Measurements from ENCODE around the gene DENND1C.
"Not testable (repeated sequence)": the region's sequence is repeated elsewhere in the genome, so short reads cannot be mapped to it uniquely, and the experiment has no call there.

DENND1C gene

GRCh38 chr19:6451583-6452222 is 29.9 kb downstream of the DENND1C start:
- DNase-seq, result no peak

- no peak for DNase-seq
These were observed 31.4 kb downstream of the DENND1C start for GRCh38 chr19:6450166-6450565.

GRCh38 chr19:6448045-6448444 is 33.5 kb downstream of the DENND1C start:
- no peak for DNase-seq

GRCh38 chr19:6446452-6446851 is 35.1 kb downstream of the DENND1C start:
- DNase-seq, result no peak

GRCh38 chr19:6443986-6444385 is 37.6 kb downstream of the DENND1C start:
- DNase-seq, result no peak

- no peak for DNase-seq
These were observed 39.4 kb downstream of the DENND1C start for GRCh38 chr19:6442087-6442688.

GRCh38 chr19:6440905-6441304 is 40.7 kb downstream of the DENND1C start:
- DNase-seq, result no peak

GRCh38 chr19:6439743-6440142 is 41.8 kb downstream of the DENND1C start:
- no peak for DNase-seq

GRCh38 chr19:6433663-6434062 is 47.9 kb downstream of the DENND1C start, which contains the start of gene SLC25A41:
SLC25A41 (minus strand) TSS chr19:6433763; CDS start chr19:6433693, 70 bp downstream.
- DNase-seq, result no peak

- no peak for DNase-seq
These were observed 48.4 kb downstream of the DENND1C start for GRCh38 chr19:6433165-6433564.

GRCh38 chr19:6431891-6432290 is 49.7 kb downstream of the DENND1C start:
- no peak for DNase-seq

- DNase-seq, result no peak
These were observed 52.0 kb downstream of the DENND1C start for GRCh38 chr19:6429419-6430221.

- DNase-seq, result not testable (repeated sequence)
These were observed 52.7 kb downstream of the DENND1C start for GRCh38 chr19:6428692-6429418.

GRCh38 chr19:6427131-6427530 is 54.5 kb downstream of the DENND1C start:
- no peak for DNase-seq

- no peak for DNase-seq
These were observed 55.6 kb downstream of the DENND1C start for GRCh38 chr19:6425732-6426620.

- DNase-seq, result peak; percentile 99 to 100
These were observed 56.5 kb downstream of the DENND1C start for GRCh38 chr19:6424939-6425731.

GRCh38 chr19:6424195-6424938 is 57.2 kb downstream of the DENND1C start, which contains the start of gene KHSRP:
KHSRP (minus strand) TSS chr19:6424811; CDS start chr19:6424701, 110 bp downstream.
- no peak for DNase-seq

- DNase-seq, result no peak
These were observed 57.9 kb downstream of the DENND1C start for GRCh38 chr19:6423499-6424194.

Data from NCI-H2081 (cell line).